Gastroesophageal sphincter (tissue), 3 donors: ENCODE data around the gene PTGFRN.
"Not testable (repeated sequence)": the region's sequence is repeated elsewhere in the genome, so short reads cannot be mapped to it uniquely, and the experiment has no call there.

Experiments
- POLR2A ChIP-seq, 2 donors: fragments of 450-650 bp; IDR thresholded peaks; one replicate each; pipeline ENCODE4 v1.6.1; 2017; ENCODE audit warnings: antibody characterized with exemption in 2 of 2, mild to moderate bottlenecking in 2 of 2, moderate library complexity in 1 of 2
- POLR2AphosphoS5 ChIP-seq: sonication (generic); formaldehyde crosslinking; IDR thresholded peaks from one replicate; pipeline ENCODE4 v1.6.1; 2017; ENCODE audit warnings: antibody characterized with exemption
- TF ChIP-seq, protein P1 (sequence below), 4 experiments: fragments of 200-600 bp in 2 of 4; fragments of 450-650 bp in 2 of 4; sonication (generic) in 1 of 4; IDR thresholded peaks; one replicate each; pipeline ENCODE4 v1.5.1; 2017 to 2019; ENCODE audit warnings: antibody characterized with exemption in 4 of 4, mild to moderate bottlenecking in 2 of 4, moderate library complexity in 2 of 4

DNA sequence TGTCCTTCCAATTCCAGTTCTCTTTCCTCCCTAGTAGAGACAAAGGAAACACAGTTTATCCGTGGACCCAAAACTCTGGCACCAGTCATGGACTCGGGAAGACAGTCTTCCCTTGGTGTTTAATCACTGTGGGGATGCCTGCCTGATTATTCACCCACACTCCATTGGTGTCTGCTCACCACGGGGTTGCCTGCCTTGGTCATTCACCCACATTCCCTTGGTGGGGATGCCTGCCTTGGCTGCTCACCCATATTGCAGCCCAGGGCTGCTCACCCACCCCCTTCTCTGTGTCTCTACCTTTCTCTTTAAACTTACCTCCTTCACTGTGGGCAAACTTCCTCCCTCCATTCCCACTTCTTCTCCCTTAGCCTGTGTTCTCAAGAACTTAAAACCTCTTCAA lies 46.7 kb upstream of the PTGFRN start:
- TF ChIP-seq, protein P1, sequence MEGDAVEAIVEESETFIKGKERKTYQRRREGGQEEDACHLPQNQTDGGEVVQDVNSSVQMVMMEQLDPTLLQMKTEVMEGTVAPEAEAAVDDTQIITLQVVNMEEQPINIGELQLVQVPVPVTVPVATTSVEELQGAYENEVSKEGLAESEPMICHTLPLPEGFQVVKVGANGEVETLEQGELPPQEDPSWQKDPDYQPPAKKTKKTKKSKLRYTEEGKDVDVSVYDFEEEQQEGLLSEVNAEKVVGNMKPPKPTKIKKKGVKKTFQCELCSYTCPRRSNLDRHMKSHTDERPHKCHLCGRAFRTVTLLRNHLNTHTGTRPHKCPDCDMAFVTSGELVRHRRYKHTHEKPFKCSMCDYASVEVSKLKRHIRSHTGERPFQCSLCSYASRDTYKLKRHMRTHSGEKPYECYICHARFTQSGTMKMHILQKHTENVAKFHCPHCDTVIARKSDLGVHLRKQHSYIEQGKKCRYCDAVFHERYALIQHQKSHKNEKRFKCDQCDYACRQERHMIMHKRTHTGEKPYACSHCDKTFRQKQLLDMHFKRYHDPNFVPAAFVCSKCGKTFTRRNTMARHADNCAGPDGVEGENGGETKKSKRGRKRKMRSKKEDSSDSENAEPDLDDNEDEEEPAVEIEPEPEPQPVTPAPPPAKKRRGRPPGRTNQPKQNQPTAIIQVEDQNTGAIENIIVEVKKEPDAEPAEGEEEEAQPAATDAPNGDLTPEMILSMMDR (IDR thresholded peaks at IDR 0.05): not testable (repeated sequence)
- TF ChIP-seq POLR2AphosphoS5; POLR2A (IDR thresholded peaks at IDR 0.05): not testable (repeated sequence)
